PC-9 (cell line): ENCODE results near the gene PRKCB. TPM values are rescaled to one million over a fixed set of nuclear protein-coding genes. Genes with fewer than 3 reads are reported as not detected.

Experiments used
- BruUV-seq: library from RNA; stranded (reverse); fragments of 400-500 nt; replicated peaks from 2 replicates; lab custom pipeline; 2021; lab: Mats Ljungman, UMichigan
- CTCF ChIA-PET: fragments of 300-600 bp; sonication (Branson Sonifier 250); formaldehyde crosslinking; loops from one replicate; lab custom pipeline; 2022; ENCODE audit warnings: antibody characterized with exemption; lab: Charles Lee
- POLR2A ChIA-PET: fragments of 300-600 bp; sonication (Branson Sonifier 250); formaldehyde crosslinking; loops from one replicate; lab custom pipeline; 2022; ENCODE audit warnings: antibody characterized with exemption; ENCODE audit not compliant: unreplicated experiment; lab: Charles Lee
- DNase-seq, 2 experiments: peaks; one replicate each; pipeline versions ENCODE4 v3.0.0 to v3.0.0-alpha.2; 2015 to 2022; ENCODE audit warnings: mixed read lengths in 1 of 2
- H2AFZ ChIP-seq: fragments of 200-600 bp; sonication (generic); 2 replicates; pipeline ENCODE4 v1.8.1; 2017; ENCODE audit warnings: antibody characterized with exemption
- H3F3A ChIP-seq: fragments of 200-600 bp; sonication (generic); 2 replicates; pipeline ENCODE4 v1.8.1; 2017; ENCODE audit warnings: antibody characterized with exemption, mild to moderate bottlenecking, low read depth; ENCODE audit not compliant: insufficient read depth
- H3K27ac ChIP-seq: fragments of 200-600 bp; sonication (generic); 2 replicates; pipeline ENCODE4 v1.6.1; 2016; ENCODE audit warnings: mixed run types
- H3K27me3 ChIP-seq: fragments of 200-600 bp; sonication (generic); 2 replicates; pipeline ENCODE4 v1.6.1; 2016; ENCODE audit warnings: low read depth, mixed run types; ENCODE audit not compliant: insufficient read depth
- H3K36me3 ChIP-seq: fragments of 200-600 bp; sonication (generic); 2 replicates; pipeline ENCODE4 v1.6.1; 2016; ENCODE audit warnings: low read depth, mixed run types
- H3K4me1 ChIP-seq: fragments of 200-600 bp; sonication (generic); replicated peaks from 2 replicates; pipeline ENCODE4 v1.6.1; 2016; ENCODE audit warnings: mixed run types; ENCODE audit not compliant: insufficient read depth
- H3K4me2 ChIP-seq: fragments of 200-600 bp; sonication (generic); 2 replicates; pipeline ENCODE4 v1.6.1; 2017; ENCODE audit warnings: mixed run types
- H3K4me3 ChIP-seq: fragments of 200-600 bp; sonication (generic); 2 replicates; pipeline ENCODE4 v1.6.1; 2016; ENCODE audit warnings: mixed run types
- H3K79me2 ChIP-seq: fragments of 200-600 bp; sonication (generic); 2 replicates; pipeline ENCODE4 v1.6.1; 2017; ENCODE audit warnings: low read depth, mixed run types
- H3K9me2 ChIP-seq: fragments of 200-600 bp; sonication (generic); 2 replicates; pipeline ENCODE4 v1.8.1; 2017; ENCODE audit warnings: mild to moderate bottlenecking; ENCODE audit not compliant: insufficient read depth
- H3K9me3 ChIP-seq: fragments of 200-600 bp; sonication (generic); 2 replicates; pipeline ENCODE4 v1.8.1; 2016; ENCODE audit warnings: low read depth; ENCODE audit not compliant: insufficient read depth
- H4K20me1 ChIP-seq: fragments of 200-600 bp; sonication (generic); 2 replicates; pipeline ENCODE4 v1.8.1; 2017; ENCODE audit not compliant: insufficient read depth
- CTCF ChIP-seq: fragments of 200-600 bp; sonication (generic); conservative IDR thresholded peaks from 2 replicates; pipeline ENCODE4 v1.6.1; 2017; ENCODE audit warnings: mixed run types, antibody characterized with exemption, mild to moderate bottlenecking, moderate library complexity
- EZH2 ChIP-seq: fragments of 200-600 bp; sonication (generic); IDR thresholded peaks from 2 replicates; pipeline ENCODE4 v1.8.0; 2017; ENCODE audit warnings: antibody characterized with exemption, low read depth
- intact Hi-C: fragments of 100-400 bp; cut with micrococcal nuclease; formaldehyde crosslinking; loops from one replicate; pipeline ENCODE4 v1.10.0; 2022; ENCODE audit not compliant: unreplicated experiment
- total RNA-seq: library from RNA; stranded (reverse); gene quantifications from 2 replicates; pipeline ENCODE4 v1.2.3, GENCODE V29; 2021

Gene PRKCB
- total RNA-seq, 1 experiment from 2014 or later: not detected

DNA sequence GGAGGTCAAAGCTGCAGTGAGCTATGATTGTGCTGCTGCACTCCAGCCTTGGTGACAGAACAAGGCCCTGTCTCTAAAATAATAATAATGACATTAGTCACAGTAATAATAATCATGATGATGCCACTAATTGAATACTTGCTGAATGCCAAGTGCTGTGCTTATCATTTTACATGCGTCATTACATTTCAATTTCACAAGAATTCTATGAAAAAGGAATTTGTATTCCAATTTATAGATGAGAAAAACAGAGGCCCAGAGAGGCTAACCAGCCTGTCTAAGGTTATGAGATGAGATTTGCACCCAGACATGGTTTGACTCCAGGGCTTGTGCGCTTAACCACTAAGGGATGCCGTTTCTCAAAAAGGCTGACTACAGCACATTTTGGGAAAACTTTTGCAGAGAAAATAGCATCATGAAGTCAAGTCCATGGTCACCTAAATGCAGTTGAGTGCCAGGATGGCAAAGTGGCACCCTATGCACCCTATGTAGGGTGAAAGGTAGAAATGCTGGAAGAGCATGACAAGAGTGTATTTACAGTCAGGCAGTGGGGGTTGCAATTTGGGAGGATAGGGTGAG, 276.0 kb downstream of the PRKCB start:
- CTCF ChIA-PET: no interaction called here
- POLR2A ChIA-PET: no interaction called here
- Histone ChIP-seq H3K36me3 (no peaks in the 10 kb centered on the region), H3K9me2 (no peaks in the 10 kb centered on the region), H3K4me2 (no peak overlapping the region), H3K9me3 (no peaks in the 10 kb centered on the region), H2AFZ (no peak overlapping the region), H4K20me1 (no peaks in the 10 kb centered on the region), H3K4me3 (no peak overlapping the region), H3K79me2 (no peaks in the 10 kb centered on the region), H3F3A (no peaks in the 10 kb centered on the region), H3K4me1 (no peaks in the 10 kb centered on the region), H3K27me3 (peaks cover 3% of the 10 kb centered on the region), H3K27ac (no peak overlapping the region)
- no TSS peak for BruUV-seq
- DNase-seq: no peak
- TF ChIP-seq EZH2: no peak
- TF ChIP-seq CTCF: no peak
- intact Hi-C loops: no loop called here

- CTCF ChIA-PET: no interaction called here
- Histone ChIP-seq H3K4me2 (no peak overlapping the region), H3K4me3 (no peak overlapping the region), H3K9me2 (no peaks in the 10 kb centered on the region), H3K9me3 (no peaks in the 10 kb centered on the region), H2AFZ (no peak overlapping the region), H3F3A (no peaks in the 10 kb centered on the region), H3K27ac (no peak overlapping the region), H3K27me3 (peaks cover 17% of the 10 kb centered on the region), H3K36me3 (no peaks in the 10 kb centered on the region), H3K79me2 (no peaks in the 10 kb centered on the region), H4K20me1 (no peaks in the 10 kb centered on the region), H3K4me1 (no peaks in the 10 kb centered on the region)
- POLR2A ChIA-PET: no interaction called here
- no TSS peak for BruUV-seq
- intact Hi-C loops: no loop called here
- DNase-seq: no peak
- no peak for TF ChIP-seq EZH2
- no peak for TF ChIP-seq CTCF
These were observed 277.4 kb downstream of the PRKCB start for GRCh38 chr16:24113115-24113745.

- BruUV-seq: no TSS peak
- no peaks in the 10 kb centered on the region for H3K4me1 ChIP-seq
These were observed 279.1 kb downstream of the PRKCB start for GRCh38 chr16:24114876-24115275.

More at GRCh38 chr16:24114876-24115275, 279.1 kb downstream of the PRKCB start:
- no peaks in the 10 kb centered on the region for H3K9me2 ChIP-seq
- no peak overlapping the region for H3K4me3 ChIP-seq
- H3K27me3 ChIP-seq: peaks cover 32% of the 10 kb centered on the region
- intact Hi-C loops: no loop called here
- H3K36me3 ChIP-seq: no peaks in the 10 kb centered on the region
- no peak overlapping the region for H2AFZ ChIP-seq
- no peak overlapping the region for H3K27ac ChIP-seq
- no peaks in the 10 kb centered on the region for H4K20me1 ChIP-seq
- H3F3A ChIP-seq: no peaks in the 10 kb centered on the region
- H3K79me2 ChIP-seq: no peaks in the 10 kb centered on the region
- ChIA-PET POLR2A (no interaction called here), CTCF (no interaction called here)
- TF ChIP-seq CTCF (no peak), EZH2 (no peak)
- H3K9me3 ChIP-seq: no peaks in the 10 kb centered on the region
- DNase-seq: no peak
- no peak overlapping the region for H3K4me2 ChIP-seq
